Keratinocyte (primary cell): ENCODE data around the gene NPIPB6. TPM values are rescaled to one million over a fixed set of nuclear protein-coding genes. Genes with fewer than 3 reads are reported as not detected.

ENCODE experiments used
- DNase-seq: peaks from one replicate; pipeline ENCODE4 v3.0.0-alpha.2; 2011; ENCODE audit warnings: low read depth, missing footprints, low spot score
- FAIRE-seq: peaks from 2 replicates; lab custom pipeline; 2011; peaks lifted over from hg19 to GRCh38; lab: Jason Lieb, UNC
- H2AFZ ChIP-seq: 2 replicates; pipeline ENCODE4 v1.6.0; 2012; ENCODE audit warnings: low read length, control low read depth, inconsistent platforms; ENCODE audit not compliant: control insufficient read depth
- H3K27ac ChIP-seq: 2 replicates; pipeline ENCODE4 v1.5.1; 2011; ENCODE audit warnings: low read length; ENCODE audit not compliant: control insufficient read depth, insufficient read depth
- H3K27me3 ChIP-seq: 3 replicates; pipeline ENCODE4 v1.6.0; 2011; ENCODE audit warnings: low read length; ENCODE audit not compliant: control insufficient read depth, insufficient read depth; ENCODE audit errors: extremely low read depth
- H3K36me3 ChIP-seq, 2 experiments: 2 replicates in 1 of 2; 3 replicates in 1 of 2; pipeline ENCODE4 v1.5.1; 2011; ENCODE audit warnings: low read length in 2 of 2, mild to moderate bottlenecking in 1 of 2; ENCODE audit not compliant: control insufficient read depth in 2 of 2, insufficient read depth in 2 of 2; ENCODE audit errors: extremely low read depth in 1 of 2
- H3K4me1 ChIP-seq: 3 replicates; pipeline ENCODE4 v1.5.1; 2011; ENCODE audit warnings: low read length; ENCODE audit not compliant: control insufficient read depth, insufficient read depth; ENCODE audit errors: extremely low read depth
- H3K4me2 ChIP-seq: 3 replicates; pipeline ENCODE4 v1.6.0; 2011; ENCODE audit warnings: low read depth, low read length; ENCODE audit not compliant: control insufficient read depth, insufficient read depth; ENCODE audit errors: extremely low read depth
- H3K4me3 ChIP-seq, 3 experiments: fragments of 200-600 bp in 1 of 3; sonication (generic) in 1 of 3; 2 replicates in 2 of 3; 3 replicates in 1 of 3; pipeline ENCODE4 v1.5.1; 2011 to 2016; ENCODE audit warnings: low read length in 3 of 3, mild to moderate bottlenecking in 3 of 3, control low read depth in 2 of 3, inconsistent platforms in 1 of 3, low read depth in 1 of 3, mixed read lengths in 1 of 3, mixed run types in 1 of 3, moderate library complexity in 1 of 3; ENCODE audit not compliant: control insufficient read depth in 2 of 3, insufficient read depth in 2 of 3; ENCODE audit errors: extremely low read depth in 1 of 3
- H3K79me2 ChIP-seq: 2 replicates; pipeline ENCODE4 v1.6.0; 2012; ENCODE audit warnings: low read length; ENCODE audit not compliant: control insufficient read depth, insufficient read depth
- H3K9ac ChIP-seq: 3 replicates; pipeline ENCODE4 v1.6.0; 2011; ENCODE audit warnings: low read length; ENCODE audit not compliant: control insufficient read depth, insufficient read depth; ENCODE audit errors: extremely low read depth
- H3K9me1 ChIP-seq: 3 replicates; pipeline ENCODE4 v1.6.0; 2011; ENCODE audit warnings: low read length; ENCODE audit not compliant: control insufficient read depth, insufficient read depth; ENCODE audit errors: extremely low read depth
- H3K9me3 ChIP-seq: 2 replicates; pipeline ENCODE4 v1.5.1; 2012; ENCODE audit warnings: low read depth, low read length; ENCODE audit not compliant: control insufficient read depth
- H4K20me1 ChIP-seq: 3 replicates; pipeline ENCODE4 v1.6.0; 2011; ENCODE audit warnings: low read length; ENCODE audit not compliant: control insufficient read depth, insufficient read depth; ENCODE audit errors: extremely low read depth
- EZH2 ChIP-seq: IDR thresholded peaks from one replicate; pipeline ENCODE4 v1.6.1; 2012; ENCODE audit warnings: inconsistent platforms, mild to moderate bottlenecking, low read length, moderate library complexity
- dilution Hi-C: fragments of 300-500 bp; cut with MboI; formaldehyde crosslinking; loops from one replicate; pipeline ENCODE4 v1.7.0; 2020; ENCODE audit warnings: low sequenced_read_pairs; ENCODE audit not compliant: extremely low pct_ligation_motif_present
- polyA plus RNA-seq, 5 experiments: library from polyadenylated mRNA; depleted of rRNA in 3 of 5; stranded (reverse) in 3 of 5; stranded (forward) in 1 of 5; unstranded in 1 of 5; fragments of >200 nt; gene quantifications; 1 replicate in 1 of 5; 2 replicates in 3 of 5; 3 replicates in 1 of 5; pipeline versions ENCODE4 v1.2.1 to v1.2.3, GENCODE V29; 2011 to 2012; ENCODE audit warnings: missing spikeins in 2 of 5, low read depth in 1 of 5, low replicate concordance in 1 of 5
- TF ChIP-seq, protein P1 (sequence below), 3 experiments: IDR thresholded peaks in 1 of 3; conservative IDR thresholded peaks in 1 of 3; optimal IDR thresholded peaks in 1 of 3; 2 replicates in 2 of 3; 3 replicates in 1 of 3; pipeline versions ENCODE3 to v1.5.1; 2011; ENCODE audit warnings: low read length in 3 of 3, mild to moderate bottlenecking in 3 of 3, moderate library complexity in 2 of 3, control low read depth in 1 of 3, inconsistent platforms in 1 of 3; ENCODE audit not compliant: insufficient read depth in 2 of 3; ENCODE audit errors: extremely low read depth in 1 of 3

Gene NPIPB6
- polyA plus RNA-seq, 1 donor (not counting 4 experiments of a cell fraction or from before 2014, with no cell fraction given) = 0.38 TPM

- DNase-seq = no peak
- H3K27ac ChIP-seq = no peak overlapping the region
- no peak overlapping the region for H3K4me3 ChIP-seq
- H3K4me2 ChIP-seq = no peak overlapping the region
- FAIRE-seq = no peak
- dilution Hi-C loops = no loop called here
- H3K79me2 ChIP-seq = no peaks in the 10 kb centered on the region
- H3K9me1 ChIP-seq = no peaks in the 10 kb centered on the region
- no peaks in the 10 kb centered on the region for H3K36me3 ChIP-seq
- no peaks in the 10 kb centered on the region for H3K9me3 ChIP-seq
- TF ChIP-seq EZH2 = no peak
- TF ChIP-seq, protein P1, sequence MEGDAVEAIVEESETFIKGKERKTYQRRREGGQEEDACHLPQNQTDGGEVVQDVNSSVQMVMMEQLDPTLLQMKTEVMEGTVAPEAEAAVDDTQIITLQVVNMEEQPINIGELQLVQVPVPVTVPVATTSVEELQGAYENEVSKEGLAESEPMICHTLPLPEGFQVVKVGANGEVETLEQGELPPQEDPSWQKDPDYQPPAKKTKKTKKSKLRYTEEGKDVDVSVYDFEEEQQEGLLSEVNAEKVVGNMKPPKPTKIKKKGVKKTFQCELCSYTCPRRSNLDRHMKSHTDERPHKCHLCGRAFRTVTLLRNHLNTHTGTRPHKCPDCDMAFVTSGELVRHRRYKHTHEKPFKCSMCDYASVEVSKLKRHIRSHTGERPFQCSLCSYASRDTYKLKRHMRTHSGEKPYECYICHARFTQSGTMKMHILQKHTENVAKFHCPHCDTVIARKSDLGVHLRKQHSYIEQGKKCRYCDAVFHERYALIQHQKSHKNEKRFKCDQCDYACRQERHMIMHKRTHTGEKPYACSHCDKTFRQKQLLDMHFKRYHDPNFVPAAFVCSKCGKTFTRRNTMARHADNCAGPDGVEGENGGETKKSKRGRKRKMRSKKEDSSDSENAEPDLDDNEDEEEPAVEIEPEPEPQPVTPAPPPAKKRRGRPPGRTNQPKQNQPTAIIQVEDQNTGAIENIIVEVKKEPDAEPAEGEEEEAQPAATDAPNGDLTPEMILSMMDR (optimal IDR thresholded peaks at IDR 0.05 in 1 of 3, IDR thresholded peaks at IDR 0.05 in 1 of 3, conservative IDR thresholded peaks at IDR 0.05 in 1 of 3; ENCODE audit: extremely low read depth in 1 of 3, insufficient read depth in 2 of 3, low read length in 3 of 3) = no peak
- no peaks in the 10 kb centered on the region for H3K27me3 ChIP-seq
- H3K9ac ChIP-seq = no peak overlapping the region
- no peak overlapping the region for H2AFZ ChIP-seq
- no peaks in the 10 kb centered on the region for H3K4me1 ChIP-seq
- H4K20me1 ChIP-seq = no peaks in the 10 kb centered on the region
Observed at GRCh38 chr16:28324235-28324886, 38.9 kb downstream of the NPIPB6 start.

GRCh38 chr16:28321700-28322411, 41.5 kb downstream of the NPIPB6 start:
- DNase-seq = no peak
- H3K79me2 ChIP-seq = no peaks in the 10 kb centered on the region
- H3K9me1 ChIP-seq = no peaks in the 10 kb centered on the region
- no peak overlapping the region for H3K4me3 ChIP-seq
- no peaks in the 10 kb centered on the region for H3K36me3 ChIP-seq
- H3K9ac ChIP-seq = no peak overlapping the region
- no peaks in the 10 kb centered on the region for H4K20me1 ChIP-seq
- no peaks in the 10 kb centered on the region for H3K4me1 ChIP-seq
- H3K27ac ChIP-seq = no peak overlapping the region
- no peak overlapping the region for H3K4me2 ChIP-seq
- no peaks in the 10 kb centered on the region for H3K9me3 ChIP-seq
- H2AFZ ChIP-seq = no peak overlapping the region
- dilution Hi-C loops = no loop called here
- FAIRE-seq = no peak
- no peaks in the 10 kb centered on the region for H3K27me3 ChIP-seq
- no peak for TF ChIP-seq EZH2
- TF ChIP-seq, protein P1 (optimal IDR thresholded peaks at IDR 0.05 in 1 of 3, IDR thresholded peaks at IDR 0.05 in 1 of 3, conservative IDR thresholded peaks at IDR 0.05 in 1 of 3; ENCODE audit: extremely low read depth in 1 of 3, insufficient read depth in 2 of 3, low read length in 3 of 3) = peak; percentile 66 to 93 (median 90)
